ENCODE results near the gene CELSR1.

- TF ChIP-seq CSDC2 (CRISPR knock-in tag; IDR thresholded peaks at IDR 0.05) (no peak), ZFP30 (CRISPR knock-in tag; IDR thresholded peaks at IDR 0.05) (no peak), ZFP3 (CRISPR knock-in tag; IDR thresholded peaks at IDR 0.05) (no peak), ARNTL (CRISPR knock-in tag; IDR thresholded peaks at IDR 0.05; ENCODE audit: borderline replicate concordance, low read depth) (no peak), PPARA (CRISPR knock-in tag; IDR thresholded peaks at IDR 0.05; ENCODE audit: borderline replicate concordance) (no peak), PATZ1 (CRISPR knock-in tag; IDR thresholded peaks at IDR 0.05; ENCODE audit: borderline replicate concordance) (no peak)
Measured at GRCh38 chr22:46449974-46450745, 87.3 kb downstream of the CELSR1 start.
